ENCODE results near the gene RCN2.

The RCN2 gene

GRCh38 chr15:76996076-76996525, 64.6 kb downstream of the RCN2 start:
- DNase-seq, result no peak

GRCh38 chr15:76996526-76997401, 65.2 kb downstream of the RCN2 start:
- DNase-seq, result peak in 5 of 6 experiments; percentile 21 to 59 (median 29)

GRCh38 chr15:76998663-76999285, 67.2 kb downstream of the RCN2 start:
- DNase-seq, result peak in 2 of 6 experiments; percentile 5 to 19

- no peak for DNase-seq
Observed at GRCh38 chr15:76999996-77000395, 68.4 kb downstream of the RCN2 start.

GRCh38 chr15:77001351-77001750, 69.8 kb downstream of the RCN2 start:
- DNase-seq, result no peak

GRCh38 chr15:77001966-77002365, 70.4 kb downstream of the RCN2 start:
- DNase-seq, result no peak

GRCh38 chr15:77002436-77002835, 70.9 kb downstream of the RCN2 start:
- no peak for DNase-seq

GRCh38 chr15:77002954-77003912, 71.7 kb downstream of the RCN2 start:
- DNase-seq, result peak; percentile 18 to 65 (median 42)
